ENCODE measurements around the gene COG3.

The COG3 gene

DNA sequence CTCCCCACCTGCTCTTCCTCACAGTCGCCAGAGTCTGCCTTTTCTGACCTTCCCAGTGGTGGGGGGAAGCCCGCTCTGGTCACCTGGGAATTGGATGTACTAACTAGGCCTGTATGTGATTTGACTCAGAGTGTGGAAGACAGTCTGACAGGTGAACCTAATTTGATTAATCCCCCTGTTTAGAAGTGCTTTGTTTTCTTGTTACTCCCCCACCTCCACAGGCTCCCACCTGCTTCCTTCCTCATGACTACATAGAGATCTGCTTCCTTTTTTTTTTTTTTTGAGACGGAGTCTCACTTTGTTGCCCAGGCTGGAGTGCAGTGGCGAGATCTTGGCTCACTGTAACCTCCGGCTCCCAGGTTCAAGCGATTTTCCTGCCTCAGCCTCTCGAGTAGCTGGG, 44.0 kb downstream of the COG3 start:
- DNase-seq = no peak

DNA sequence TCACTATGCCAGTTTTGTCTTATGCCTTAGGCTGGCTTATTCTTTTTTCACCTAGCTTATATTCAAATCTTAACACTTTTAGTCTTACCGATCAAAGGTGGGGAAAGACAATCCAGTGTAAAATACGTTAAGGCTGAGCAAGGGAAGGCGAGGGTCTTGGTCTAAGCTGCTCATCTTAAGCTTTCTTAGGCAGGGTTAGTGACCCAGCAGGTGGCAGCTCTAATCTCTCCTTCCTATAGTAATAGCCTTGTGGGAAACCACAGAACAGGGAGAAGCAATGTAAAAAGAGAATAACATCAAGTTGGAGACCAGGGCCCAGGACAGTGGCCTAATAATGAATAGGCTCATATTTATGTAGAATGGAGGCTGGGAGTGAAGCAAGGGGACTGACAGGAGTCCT, 45.9 kb downstream of the COG3 start:
- peak; percentile 3 for DNase-seq

DNA sequence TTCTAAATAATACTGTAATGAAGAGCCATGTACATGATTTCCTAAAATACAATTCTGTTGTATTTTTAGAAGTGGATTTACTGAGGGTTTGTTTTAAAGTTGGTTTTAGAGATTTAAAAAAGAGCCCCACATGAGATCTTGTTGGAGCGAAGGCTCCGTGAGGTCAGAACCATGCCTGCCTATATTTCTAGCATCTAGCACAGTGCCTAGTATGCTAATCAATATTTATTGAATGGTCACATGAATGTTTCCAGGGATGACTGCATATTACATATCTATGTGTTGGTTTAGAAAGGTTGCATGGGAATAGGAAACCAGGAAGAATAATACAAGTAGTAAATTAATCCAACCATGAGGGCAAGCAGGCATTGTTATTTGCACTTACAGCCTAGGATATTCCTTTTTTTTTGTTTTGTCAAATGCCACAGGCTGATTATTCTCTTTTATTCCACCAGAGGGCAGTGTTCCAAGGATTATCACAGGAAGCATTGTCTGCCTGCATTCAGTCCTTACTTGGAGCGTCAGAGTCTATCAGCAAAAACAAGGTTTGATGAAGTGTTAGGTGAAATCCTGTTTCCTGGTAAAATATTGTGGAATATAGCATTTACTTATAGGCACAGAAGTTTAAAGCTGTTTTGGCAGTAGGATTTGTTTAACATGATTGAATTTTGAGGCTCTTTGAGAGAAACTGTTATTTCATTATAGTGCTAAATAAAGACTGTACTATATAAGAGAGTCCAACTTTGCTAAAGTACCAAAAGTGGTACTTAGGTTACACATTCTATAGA, 46.8 kb downstream of the COG3 start:
- DNase-seq = peak; percentile 72

DNA sequence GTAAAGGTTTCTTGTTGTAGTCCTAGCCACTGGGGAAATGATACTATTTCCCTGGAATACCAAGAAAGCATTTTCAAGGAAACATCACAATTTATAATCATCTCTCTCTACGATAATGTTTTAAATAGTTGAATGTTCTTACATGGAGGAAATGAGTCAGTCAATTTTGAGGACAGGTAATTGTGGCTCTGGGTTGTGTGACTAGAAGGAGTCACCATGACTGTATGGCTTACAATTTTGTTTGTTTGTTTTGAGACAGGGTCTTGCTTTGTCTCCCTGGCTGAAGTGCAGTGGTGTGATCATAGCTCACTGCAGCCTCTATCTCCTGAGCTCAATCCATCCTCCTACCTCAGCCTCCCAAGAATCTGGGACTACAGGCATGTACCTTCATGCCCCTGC, 47.4 kb downstream of the COG3 start:
- no peak for DNase-seq

DNA sequence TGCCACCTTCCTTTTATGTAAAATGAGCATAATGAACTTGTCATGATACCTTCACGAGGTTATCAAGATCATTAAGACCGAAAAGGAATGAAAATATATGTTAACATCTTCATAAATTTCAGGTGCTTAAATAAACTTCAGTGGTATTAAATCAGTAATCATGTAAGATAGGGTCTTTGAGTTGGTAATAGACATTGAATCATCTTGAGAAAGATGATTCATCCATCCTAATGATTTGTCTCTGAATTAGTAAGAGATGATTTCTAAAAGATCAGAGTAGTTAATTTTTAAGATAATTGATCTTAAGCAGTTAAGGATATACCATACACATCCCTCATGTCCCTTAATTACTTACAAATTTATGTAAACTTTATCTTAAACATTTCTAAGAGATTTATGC, 52.0 kb downstream of the COG3 start:
- DNase-seq = no peak

DNA sequence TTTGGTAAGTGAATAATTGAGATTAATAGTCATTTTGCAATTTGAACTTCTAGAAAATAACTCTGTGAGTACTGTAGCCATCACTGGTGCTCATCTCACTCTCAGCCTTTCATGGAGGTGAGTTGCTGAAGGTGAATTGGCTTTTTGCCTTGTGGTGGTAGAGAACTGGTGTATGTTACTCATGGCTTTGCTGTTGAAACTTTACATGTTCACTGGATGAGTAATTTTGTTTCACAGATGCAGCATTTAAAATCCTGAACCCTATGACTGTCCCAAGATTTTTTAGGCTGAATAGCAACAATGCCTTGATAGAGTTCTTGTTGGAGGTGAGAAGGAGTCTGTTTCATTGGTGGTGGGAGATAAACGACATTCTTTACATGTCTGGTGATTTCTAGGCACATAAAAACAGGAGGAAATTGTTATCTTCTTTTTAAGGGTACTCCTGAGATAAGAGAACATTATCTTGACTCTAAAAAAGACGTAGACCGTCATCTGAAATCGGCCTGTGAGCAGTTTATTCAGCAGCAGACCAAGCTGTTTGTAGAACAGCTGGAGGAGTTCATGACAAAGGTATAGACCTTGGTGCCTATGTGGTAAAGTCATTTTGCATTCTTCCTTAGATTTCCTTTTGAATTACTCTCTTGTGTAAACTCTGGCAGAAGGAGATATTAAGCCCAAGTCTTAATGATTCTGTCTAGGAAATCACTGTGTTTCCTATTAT, 53.9 kb downstream of the COG3 start:
- no peak for DNase-seq

DNA sequence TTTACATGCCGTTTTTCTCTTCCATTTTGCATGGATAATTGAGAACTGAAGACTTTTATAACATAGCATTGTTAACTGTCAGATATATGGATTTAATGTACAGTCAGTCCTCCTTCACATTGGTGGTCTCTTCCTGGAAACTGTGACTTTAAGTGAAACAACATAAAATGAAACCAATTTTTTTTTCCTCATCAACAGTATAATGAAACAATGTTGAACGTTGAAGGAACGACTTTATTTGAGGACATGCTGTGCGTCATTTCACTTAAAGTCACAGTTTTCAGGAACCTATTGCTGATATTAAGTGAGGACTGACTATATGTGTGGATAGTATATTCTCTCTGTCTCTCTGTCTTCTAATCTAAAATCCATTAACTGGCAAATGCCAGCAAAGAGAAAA, 54.8 kb downstream of the COG3 start:
- no peak for DNase-seq

DNA sequence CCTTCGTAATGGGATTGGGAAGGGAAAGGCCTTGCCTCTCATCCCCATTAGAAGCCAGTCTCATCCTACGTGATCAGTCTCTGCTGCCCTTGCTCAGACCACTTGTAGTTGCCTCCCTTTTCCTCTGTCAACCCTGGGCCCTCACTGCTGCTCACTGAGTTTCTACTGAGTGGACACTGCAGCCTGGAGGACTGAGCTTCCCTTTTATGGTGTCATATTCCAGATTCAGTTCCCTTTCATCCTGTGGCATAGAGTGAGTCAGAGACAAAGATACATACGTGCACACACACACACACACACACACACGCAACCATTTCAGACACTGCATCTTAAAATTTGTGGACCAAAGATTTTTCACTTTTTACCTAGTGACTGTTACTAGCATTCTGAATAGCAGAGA, 56.6 kb downstream of the COG3 start:
- no peak for DNase-seq

DNA sequence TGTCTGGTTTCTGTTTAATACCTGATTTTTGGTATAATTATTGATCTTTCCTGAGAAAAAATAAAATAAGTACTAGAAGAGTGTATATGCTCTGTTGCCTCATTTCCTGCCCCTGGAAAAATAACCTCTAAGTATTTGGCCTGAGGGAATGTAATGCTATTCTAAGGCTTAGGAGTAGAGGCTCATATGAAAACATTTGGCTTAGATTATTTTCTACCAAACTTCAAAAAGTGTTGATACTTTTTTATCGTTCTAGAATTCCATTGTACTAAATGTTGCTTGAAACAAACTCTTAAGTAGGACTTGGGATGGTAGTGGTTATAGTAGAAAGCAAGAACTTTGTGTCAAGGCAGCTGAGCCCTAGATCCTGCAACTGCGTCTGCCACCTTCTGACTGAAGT, 57.8 kb downstream of the COG3 start:
- DNase-seq = no peak

DNA sequence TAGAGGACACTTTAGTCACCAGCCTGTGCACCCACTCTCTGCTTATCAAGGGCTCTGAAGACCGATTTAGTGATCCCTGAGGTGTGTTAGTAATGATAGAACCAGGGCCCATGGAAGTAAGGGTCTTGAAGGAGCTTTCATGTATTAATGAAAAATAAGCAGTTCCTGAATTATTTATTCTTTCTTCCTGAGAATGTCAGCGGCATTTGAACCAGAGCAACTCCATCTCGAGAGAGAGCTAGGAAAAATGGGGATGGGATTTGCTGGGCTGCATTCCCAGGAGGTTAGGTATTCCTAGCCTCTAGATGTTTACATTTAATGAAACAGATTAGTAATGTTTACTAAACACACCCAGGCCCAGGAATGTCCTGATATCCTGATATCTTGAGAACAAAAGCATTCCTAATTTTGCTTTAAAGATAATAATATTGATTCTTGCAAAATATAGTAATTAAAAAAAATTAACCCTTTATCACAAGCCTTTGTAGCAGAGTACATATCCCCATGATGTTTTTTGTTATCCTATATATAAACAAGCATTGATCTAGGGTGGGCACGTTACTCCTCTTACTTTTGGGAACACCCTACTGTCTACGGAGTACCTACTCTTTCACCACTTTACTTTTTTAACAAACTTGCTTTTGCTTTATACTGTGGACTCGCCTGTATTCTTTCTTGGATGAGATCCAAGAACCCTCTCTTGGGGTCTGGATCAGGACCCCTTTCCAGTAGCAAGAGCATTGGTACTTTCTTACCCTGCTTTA, 63.1 kb downstream of the COG3 start:
- DNase-seq = no peak

DNA sequence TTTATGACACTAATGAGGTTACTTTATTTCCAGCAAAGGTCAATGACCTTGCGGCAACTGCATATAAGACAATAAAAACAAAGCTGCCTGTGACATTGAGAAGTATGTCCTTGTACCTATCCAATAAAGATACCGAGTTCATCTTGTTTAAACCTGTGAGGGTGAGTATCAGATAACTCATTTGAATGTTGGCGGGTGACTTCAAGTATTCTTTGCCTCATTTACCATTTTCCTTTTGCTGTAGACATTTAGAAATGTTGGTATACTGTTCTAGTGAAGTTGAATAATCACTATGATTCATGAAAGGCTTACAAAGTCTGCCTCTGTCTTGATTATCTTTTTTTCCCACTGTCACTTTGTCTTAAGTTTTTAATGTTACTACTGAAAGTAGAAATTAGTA, 65.0 kb downstream of the COG3 start:
- DNase-seq = no peak

DNA sequence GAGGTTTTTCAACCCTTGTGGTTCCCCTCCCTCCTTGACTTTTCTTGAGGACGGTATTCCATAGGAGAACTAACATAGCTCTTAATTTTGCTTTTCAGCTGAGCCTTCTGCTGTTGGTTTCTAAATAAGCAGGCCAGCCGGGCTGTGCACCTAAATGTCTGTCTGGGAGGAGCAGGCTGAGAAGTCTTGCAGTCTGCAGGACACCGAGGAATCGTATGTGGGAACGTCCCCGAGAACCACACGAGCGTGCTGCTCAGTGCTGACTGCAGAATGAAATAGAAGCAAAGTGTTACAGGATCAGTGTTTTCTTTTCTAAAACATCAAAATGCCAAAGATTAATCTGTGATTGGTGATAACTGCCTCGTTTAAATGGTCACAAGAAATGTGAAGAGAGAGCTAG, 69.9 kb downstream of the COG3 start:
- no peak for DNase-seq

DNA sequence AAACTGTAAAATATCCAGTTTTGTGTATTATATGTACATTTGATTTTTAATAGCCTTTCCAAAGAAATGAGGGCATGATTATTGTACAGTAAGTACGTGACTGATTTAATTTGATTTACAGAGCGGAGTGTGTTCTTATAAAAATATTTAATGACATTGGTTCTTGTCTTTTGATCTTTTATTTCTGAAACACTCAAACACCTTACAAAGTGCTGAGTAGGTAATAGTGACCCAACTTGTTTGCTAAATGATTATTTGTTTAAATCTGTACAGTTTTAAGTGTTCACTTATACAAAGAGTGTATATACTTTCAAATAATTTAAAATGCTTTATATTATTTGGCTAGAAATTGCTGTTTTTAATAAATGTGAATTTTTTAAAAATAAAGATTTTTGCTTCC, 71.5 kb downstream of the COG3 start:
- DNase-seq = no peak

DNA sequence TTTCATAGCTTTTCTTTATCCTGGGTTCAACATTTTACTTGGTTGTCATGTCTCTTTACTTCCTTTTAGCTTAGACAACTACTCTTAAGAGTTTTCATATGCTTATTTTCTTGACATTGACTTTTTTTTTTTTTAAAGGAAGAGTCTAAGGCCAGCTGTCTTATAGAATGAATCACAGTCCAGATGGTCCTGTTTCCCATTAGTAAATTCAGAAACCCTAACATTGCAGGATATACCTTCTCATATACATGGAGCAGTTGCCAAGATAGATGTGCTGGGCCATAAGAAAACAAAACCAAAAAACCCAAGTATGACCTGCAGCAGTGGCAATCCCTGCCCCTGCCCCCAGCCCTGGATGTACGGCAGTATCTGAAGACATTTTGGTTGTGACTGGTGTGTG, 72.8 kb downstream of the COG3 start:
- DNase-seq = no peak

DNA sequence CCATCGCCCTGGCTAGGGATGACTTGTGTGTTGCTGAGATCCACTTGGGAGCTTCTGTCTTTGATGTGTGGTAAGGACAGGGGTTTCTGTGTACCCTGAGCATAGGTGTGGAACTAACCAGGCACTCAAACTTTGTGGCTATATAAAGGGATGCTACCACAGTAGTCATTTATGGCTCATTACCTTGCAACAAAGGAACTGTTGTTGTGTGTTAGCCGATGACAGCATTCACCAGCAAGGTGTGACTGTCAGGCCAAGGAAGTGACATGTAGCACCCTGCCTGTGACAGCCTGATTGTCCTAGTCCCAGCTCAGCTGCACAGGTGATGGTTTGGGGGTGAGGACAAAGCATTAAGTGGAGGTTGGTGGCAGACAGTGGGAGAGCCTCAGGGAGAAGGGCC, 73.6 kb downstream of the COG3 start:
- DNase-seq = no peak

DNA sequence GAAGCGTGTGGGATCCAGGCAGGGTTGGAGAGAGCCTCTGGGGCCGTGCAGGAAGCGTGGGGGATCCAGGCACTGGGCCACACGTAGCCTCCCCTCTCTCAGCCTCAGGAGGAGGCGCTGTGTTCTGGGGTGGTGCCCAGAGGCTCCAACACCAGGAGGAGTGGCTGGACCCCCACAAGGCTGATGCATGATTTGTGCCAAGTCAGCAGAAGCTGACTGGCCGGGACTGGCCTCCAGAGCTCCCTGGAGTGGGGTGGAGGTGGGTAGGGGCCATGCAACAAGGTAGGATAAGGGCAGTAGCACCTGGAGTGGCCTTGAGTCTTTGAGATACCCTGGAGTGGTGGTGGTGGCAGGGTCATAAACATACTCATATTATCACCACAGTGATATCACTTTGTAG, 75.5 kb downstream of the COG3 start:
- no peak for DNase-seq

DNA sequence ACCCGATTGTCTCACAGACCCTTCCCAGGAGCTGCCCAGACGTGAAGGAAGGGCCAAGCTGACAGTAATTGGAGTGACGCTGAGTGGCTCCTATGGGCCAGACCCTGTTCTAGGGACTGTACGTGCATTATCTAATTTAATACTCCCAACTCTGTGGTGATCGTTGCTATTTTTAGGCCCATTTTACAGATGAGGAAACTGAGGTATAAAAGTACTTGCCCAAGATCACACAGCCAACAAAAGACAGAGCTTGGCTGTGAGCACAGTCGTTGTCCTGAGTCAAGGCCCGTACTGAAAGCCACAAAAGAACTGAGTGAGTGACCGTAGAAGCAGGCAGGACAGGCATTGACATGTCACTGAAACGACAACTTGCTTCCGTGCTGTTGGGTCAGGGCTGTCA, 76.1 kb downstream of the COG3 start:
- DNase-seq = no peak

DNA sequence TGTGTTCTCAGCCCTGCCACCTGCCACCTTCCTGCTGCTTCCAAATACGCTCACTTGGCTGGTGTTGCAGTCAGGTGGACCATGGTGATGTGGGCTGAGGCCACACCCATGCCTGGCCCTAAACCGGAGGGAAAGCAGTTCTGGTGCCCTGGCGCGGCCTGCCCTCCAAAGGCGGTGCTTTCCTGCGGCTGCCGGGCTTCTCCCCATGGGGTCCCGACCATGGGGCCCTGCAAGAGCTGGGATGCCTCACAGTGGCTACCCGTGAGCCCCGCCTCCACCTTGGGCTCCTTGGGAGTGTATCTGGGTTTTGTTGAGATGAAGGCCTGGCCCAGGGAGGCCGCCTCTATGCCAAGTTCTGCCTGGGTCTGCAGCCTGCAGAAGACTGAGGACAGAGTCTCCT, 77.1 kb downstream of the COG3 start:
- no peak for DNase-seq

DNA sequence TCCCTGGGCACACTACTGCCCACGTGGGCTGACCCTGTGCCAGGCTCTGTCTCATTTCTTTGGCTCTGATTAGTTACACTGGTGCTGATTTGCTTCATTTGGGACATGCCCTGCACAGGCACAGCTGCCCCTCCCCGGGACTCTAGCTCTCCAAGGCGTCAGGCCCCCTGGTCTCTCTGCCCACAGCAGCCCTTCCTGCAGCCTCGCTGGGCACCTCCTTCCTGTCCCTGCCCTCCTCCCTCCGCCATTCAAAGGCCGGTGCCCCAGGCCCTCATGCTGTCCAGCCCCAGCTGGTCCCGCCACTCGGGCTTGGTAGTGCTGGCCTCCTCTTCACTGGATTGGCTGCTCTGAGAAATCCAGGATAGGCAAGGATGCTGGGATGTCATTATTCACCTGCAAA, 77.7 kb downstream of the COG3 start:
- DNase-seq = no peak

DNA sequence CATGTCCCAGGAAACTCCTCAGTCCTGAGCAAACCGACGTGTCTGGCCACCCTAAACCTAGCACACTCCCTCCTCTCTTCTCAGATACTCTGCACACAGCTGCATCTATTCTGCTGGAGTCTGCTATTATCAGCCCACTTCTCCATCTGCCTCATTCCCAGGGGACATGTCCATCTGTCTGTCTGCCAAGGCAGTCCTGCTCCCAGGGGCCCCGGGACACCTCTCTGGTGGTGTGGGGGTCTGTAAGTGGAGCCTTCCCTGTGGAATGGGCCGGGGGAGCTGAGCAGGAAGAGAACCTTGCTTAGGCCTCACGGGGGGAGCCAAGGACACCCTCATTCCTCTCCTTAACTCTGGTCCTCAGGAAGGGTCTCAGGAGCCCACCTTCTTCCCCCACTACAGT, 78.1 kb downstream of the COG3 start:
- DNase-seq = no peak

DNA sequence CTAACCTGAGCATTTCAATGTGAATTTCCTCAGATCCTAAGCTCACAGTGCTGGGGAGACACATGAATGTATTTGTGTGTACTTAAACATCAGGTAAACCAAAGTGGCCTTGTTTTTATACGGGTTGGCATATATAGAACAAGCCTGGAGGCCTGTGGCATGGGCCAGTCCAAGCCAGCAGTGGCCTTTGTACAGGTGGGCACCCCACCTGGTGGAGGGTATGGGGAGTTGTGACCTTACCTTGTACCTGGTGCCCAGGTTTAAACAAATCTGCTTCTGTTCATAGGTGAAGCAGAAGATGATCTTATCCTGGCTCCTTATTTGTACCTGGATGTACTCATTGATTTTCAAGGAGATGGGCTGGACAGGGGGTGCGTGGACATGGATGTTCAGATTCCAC, 79.8 kb downstream of the COG3 start:
- DNase-seq = no peak

DNA sequence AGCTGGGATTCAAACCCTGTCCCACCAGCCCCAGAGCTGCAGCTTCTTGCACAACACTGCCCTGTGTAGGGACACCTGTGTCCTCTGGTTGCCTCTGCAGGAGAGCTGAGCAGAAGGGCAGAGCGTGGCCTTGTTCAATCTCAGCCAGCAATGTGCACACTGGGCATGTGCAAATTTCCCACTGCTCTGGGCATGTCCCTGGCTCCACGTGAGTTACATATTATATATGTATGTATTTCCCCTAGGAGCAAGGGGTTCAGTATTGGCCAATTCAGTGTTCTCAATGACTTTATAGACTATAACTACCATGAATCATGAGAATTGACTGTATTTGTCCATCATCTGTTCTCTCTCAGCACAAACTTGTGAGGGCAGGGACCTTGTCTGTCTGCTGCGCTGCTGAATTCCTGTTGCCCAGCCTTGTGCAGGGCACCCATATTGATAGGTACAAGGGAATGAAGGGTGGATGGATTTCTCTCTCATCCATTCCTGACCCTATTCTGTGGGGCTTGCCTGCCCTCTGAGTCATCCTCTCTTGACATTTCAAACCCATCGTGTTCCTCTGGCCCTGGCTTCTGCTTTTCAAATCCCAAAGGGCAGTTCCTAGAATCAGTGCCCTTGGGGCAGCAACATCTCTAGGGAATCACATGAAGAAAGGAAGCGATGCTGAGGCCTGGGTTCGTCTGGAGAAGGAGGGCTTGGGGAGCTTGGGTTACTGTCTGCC, 81.1 kb downstream of the COG3 start:
- DNase-seq = no peak

DNA sequence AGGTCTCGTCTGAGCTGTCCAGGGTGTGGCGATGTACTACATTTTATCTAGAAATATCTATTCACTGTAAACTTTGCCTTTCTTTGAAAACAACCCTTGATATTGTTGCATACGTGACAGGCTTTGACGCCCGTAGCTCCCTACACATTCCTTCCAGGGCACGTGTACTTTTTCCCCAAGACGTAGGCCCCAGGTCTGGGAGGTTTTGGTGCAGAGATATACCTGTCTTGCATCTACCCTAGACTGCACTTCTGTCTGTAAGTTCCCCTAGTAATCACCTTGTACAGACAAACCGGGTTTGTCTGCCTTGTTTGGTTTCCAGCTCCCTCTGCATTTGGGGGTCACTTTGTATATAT, 81.6 kb downstream of the COG3 start:
- DNase-seq = no peak

DNA sequence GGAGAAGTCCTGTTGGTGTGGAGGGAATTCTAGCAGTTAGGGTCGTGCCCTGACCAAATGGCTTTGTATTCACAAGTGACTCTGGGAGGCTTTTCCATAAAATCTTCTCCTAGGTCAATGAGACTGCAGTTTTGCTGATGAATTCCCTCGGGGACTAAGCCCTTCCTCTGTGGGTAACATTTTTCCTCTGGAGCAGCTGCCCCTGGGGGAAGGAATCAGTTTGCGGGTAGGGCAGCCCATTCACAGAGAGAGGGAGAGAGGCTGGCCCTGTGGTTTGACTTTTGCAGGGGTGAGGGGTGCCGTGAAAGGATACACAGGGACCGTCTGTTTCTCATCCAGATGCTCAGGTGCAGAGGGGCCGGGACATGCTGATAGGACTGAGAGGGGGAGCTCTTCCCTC, 83.5 kb downstream of the COG3 start:
- no peak for DNase-seq

All from DMS79 treated with DMSO at 0.1 percent for 48 hours (cell line).